CD1c-positive myeloid dendritic cell (primary cell): Measurements from ENCODE around the gene ACTL7A.
"Not testable (repeated sequence)": the region's sequence is repeated elsewhere in the genome, so short reads cannot be mapped to it uniquely, and the experiment has no call there.

Source experiments
- DNase-seq: peaks from one replicate; pipeline ENCODE4 v3.0.0-alpha.2; 2016; ENCODE audit errors: extremely low spot score

ACTL7A gene

DNA sequence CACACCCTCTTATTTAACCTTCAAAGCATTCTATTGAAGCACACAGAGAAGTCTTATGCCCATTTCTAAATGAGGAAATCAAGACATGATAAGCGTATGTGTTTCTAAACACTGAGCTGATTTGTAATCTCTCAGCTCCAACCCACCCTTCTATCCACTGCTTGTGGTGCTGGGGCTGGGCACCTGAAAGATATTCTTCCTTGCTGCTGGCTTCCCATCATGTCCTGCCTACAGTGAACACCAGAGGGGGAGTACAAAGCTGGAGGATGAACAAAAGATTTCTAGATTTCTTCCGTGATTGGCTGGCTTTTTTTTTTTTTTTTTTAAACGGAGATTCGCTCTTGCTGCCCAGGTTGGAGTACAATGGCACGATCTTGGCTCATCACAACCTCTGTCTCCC, 14.4 kb downstream of the ACTL7A start:
- DNase-seq: no peak

GRCh38 chr9:108877524-108877923, 15.5 kb downstream of the ACTL7A start:
- DNase-seq: no peak

DNA sequence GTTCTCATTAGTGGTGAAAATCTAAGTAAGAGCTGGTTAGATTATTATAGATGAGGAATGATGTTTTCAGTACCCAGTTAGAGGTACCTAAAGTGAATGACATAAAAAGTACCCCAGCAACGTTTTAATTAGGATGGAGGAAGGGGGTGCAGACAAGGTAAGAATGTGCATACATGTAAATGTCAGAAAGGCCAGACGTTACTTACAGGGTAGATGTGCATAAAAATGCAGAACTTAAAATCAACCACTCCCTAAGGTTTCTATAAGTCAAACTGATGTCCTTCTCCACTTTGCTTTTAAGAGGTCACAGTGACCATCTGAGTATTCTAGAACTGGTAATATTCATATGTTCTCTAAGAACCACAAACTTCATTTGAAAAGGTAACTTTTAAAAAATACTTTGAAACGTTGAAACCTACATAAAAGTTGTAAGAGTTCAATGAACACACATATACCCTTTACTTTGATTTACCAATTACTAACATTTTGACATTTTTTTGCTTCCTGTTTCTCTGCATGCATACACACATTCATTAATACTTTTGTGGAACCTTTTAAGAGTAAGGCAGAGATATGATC, 18.8 kb downstream of the ACTL7A start:
- no peak for DNase-seq

DNA sequence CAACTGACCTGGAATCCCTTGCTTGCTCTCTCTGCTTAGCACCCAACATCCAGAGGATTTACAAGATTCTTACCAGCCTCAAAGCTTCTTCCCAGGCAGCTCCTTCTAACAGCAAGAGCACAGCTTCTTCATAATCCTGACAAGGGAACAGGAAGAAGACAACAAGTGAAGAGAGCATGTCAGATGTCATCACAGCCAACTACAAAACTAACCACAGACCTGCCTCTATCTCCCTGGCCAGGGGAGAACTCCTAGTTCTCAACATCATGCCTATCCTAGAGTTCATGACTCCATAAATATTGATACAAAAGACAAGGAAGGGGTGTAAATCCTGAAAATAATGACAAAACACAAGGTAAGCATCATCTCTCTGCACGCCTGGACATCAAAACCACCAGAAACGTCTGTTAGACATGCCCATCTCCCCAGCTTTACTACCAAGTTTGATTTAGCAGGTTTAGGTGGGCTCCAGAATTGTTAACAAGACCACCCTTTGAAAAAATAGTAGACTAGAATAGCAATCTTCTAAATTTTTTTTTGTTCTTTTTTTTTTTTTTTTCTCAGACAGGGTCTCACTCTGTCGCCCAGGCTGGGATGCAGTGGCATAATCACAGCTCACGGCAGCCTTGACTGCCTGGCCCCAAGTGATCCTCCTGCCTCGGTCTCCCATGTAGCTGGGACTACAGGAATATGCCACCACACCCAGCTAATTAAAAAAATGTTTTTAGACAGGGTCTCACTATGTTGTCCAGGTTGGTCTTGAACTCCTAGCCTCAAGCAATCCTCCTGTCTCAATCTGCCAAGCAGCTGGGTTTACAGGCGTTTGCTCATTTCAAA, 20.2 kb downstream of the ACTL7A start:
- no peak for DNase-seq

GRCh38 chr9:108883085-108883484, 21.0 kb downstream of the ACTL7A start:
- no peak for DNase-seq

DNA sequence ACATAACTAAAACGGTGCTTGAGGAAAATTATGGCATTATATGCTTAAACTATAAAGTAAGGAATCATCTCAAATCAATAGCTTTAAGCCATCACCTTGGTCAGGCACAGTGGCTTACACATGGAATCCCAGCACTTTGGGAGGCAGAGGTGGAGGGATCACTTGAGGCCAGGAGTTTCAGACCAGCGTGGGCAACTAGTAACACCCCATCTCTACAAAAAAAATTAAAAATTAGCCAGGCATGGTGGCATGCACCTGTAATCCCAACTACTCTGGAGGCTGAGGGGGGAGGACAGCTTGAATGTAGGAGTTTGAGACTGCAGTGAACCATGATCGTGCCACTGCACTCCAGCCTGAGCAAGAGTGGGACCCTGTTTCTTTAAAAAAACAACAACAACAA, 22.6 kb downstream of the ACTL7A start:
- DNase-seq: no peak

DNA sequence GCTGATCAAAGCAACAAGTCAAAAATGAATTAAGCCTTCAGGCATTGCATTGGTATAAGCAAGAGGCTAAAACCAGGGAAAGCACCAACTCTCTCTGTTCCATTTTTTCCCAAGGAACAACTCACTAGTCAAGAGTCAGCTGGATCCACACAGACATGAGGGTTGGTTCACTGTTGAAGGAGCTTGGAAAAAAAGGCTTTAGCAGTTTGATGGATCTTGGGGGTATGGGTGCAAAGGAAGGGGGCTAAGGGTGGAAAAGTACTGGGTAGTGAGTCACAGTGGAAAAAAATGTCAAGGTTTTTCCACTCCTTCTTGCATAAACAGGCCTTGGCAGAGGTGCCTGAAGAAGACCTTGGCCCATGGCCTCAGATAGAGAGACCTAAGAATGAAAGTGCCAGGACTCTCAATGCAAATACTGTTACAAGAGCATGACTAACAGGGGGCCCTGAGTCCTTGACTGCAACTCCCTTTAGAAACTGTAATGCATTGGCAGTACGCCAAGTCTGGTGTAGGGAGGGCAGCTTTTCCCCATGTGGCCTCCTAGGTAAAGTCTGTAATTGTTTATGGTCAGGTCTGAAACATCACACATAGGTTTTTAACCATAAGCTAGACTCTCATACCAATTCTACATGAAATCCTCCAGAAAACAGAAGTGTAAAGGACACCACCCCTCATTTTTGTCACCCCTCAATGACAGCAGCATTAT, 23.7 kb downstream of the ACTL7A start:
- DNase-seq: no peak

DNA sequence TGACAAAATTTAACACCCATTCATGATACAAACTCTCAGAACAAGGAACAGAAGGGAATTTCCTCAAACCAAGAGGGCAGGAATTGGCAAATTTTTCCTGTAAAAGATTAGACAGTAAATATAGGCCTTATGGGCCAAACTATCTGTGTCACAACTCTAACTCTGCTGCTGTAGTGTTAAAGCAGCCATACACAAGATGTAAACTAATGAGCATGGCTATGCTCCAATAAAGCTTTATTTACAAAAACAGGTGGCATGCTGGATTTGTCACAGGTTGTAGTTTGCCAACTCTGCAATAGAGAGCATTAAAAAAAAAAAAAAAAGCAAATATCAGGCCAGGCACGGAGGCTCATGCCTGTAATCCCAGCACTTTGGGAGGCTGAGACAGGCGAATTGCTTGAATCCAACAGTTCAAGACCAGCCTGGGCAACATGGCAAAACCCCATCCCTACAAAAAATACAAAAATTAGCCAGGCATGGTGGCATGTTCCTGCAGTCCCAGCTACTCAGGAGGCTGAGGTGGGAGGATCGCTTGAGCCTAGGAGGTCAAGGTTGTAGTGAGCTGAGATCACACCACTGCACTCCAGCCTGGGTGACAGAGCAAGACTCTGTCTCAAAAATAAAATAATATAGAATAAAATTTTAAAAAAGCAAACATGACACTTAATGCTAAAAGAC, 24.7 kb downstream of the ACTL7A start:
- DNase-seq: not testable (repeated sequence)

GRCh38 chr9:108889649-108890067, 27.6 kb downstream of the ACTL7A start:
- no peak for DNase-seq

- DNase-seq: no peak
These were observed 32.3 kb downstream of the ACTL7A start for GRCh38 chr9:108894225-108894997.

GRCh38 chr9:108897324-108898096, 35.4 kb downstream of the ACTL7A start:
- DNase-seq: no peak

- not testable (repeated sequence) for DNase-seq
These were observed 37.1 kb downstream of the ACTL7A start for GRCh38 chr9:108899023-108899695.

- DNase-seq: no peak
These were observed 38.1 kb downstream of the ACTL7A start for GRCh38 chr9:108900176-108900575.

GRCh38 chr9:108903420-108904103, 41.5 kb downstream of the ACTL7A start:
- DNase-seq: no peak

- DNase-seq: no peak
These were observed 42.1 kb downstream of the ACTL7A start for GRCh38 chr9:108904161-108904560.

GRCh38 chr9:108905494-108905893, 43.4 kb downstream of the ACTL7A start:
- DNase-seq: no peak

DNA sequence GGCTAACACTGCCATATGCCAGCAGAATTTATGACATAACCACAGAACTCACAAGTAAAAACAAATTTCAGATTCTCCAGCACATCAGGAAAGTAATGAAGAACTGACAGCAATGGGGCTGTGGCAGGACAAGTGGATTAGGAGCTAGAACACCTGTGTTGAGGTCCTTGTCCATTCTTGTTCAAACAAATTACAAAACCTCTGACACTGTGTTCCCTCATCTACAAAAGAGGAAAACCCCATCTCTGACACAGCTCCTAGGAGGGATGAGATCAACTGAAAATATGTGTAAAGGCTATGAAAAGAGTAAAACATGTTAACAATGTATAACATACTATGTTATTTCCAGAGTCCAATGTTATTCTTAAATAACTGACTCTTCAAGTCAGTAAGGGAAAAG, 48.3 kb downstream of the ACTL7A start:
- DNase-seq: no peak

GRCh38 chr9:108910914-108911313, 48.8 kb downstream of the ACTL7A start:
- no peak for DNase-seq

DNA sequence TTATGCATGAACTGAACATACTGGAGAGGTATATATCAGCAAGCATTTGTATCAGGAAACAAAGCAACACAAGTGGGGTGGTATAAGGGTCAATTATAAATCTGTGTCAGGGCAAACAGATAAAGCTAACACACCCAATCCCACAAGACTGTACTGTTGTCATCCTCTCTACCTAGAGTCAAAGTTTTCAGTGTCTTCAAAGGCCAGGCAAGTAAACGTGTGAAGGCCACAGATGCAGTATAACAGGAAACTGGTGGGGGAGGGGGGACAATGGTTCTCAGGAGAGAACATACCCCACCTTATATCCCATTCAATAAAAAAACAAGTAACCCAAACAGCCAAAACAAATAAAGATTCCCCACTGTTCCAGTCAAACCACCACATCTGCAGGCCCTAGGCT, 49.8 kb downstream of the ACTL7A start:
- no peak for DNase-seq
